GM04503 (cell line): ENCODE data around the gene KAT7.

ENCODE experiments used
- DNase-seq: peaks from one replicate; pipeline ENCODE4 v3.0.0-alpha.2; 2012; ENCODE audit warnings: low read depth

Gene KAT7

DNA sequence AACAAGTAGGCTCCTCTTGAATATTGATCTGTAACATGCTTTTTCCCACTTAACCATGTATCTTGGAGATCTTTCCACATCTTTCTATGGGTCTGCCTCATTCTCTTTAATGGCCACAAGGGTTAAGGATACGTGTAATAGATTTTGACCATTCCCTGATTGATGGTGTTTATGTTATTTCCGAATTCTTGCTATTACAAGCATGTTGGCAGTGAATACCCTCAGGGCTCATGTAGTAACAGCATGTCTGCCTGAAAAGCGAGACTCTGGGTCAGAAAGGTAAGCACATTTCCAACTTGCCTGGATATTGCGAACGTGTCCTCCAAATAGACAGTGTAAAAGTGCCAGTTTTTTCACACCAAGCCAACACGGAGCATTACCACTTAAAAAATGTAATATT lies 54.4 kb downstream of the KAT7 start:
- DNase-seq, result no peak

DNA sequence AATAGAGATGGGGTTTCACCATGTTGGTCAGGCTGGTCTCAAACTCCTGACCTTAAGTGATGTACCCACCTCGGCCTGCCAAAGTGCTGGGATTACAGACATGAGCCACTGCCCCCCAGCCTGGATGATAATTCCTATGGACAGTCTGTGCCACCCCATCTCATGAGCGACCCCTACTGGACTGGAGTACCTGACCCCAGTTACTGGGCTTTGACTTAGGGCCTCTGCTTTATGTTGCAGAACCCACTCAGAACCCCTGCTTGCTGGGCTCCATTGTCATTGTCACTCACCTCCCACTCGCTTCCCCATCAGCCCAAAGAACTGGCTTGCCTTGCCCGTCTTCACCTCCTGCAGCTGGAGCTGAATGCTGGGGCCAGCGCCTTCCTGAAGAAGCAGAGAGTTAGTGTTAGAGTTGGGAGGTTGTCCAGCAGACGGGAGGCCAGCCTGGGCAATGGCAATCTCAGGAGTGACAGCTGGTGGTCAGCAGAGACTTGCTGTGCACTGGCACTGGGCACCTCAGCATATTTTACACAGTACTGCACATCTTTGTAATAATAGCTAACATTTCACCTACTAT lies 55.4 kb downstream of the KAT7 start:
- no peak for DNase-seq

DNA sequence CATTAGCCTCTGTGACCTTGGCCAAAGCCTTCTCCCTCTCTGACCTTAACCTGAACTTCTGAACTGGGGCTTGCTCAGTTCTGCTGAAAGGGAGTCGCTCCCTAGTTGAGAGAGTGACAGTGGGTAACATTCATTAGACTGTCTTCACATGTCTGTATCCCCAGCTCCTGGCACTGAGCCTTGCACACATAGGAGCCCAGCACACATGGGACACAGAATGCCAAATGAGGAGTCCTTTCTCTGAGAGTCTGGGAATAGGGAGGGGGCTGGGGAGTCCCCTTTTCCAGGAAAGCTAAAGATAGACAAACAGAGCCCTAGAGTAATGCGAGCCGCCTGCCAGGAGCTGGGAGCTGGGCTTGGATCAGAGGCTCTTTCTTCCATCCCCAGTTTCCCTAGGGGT lies 56.8 kb downstream of the KAT7 start:
- DNase-seq, result no peak

DNA sequence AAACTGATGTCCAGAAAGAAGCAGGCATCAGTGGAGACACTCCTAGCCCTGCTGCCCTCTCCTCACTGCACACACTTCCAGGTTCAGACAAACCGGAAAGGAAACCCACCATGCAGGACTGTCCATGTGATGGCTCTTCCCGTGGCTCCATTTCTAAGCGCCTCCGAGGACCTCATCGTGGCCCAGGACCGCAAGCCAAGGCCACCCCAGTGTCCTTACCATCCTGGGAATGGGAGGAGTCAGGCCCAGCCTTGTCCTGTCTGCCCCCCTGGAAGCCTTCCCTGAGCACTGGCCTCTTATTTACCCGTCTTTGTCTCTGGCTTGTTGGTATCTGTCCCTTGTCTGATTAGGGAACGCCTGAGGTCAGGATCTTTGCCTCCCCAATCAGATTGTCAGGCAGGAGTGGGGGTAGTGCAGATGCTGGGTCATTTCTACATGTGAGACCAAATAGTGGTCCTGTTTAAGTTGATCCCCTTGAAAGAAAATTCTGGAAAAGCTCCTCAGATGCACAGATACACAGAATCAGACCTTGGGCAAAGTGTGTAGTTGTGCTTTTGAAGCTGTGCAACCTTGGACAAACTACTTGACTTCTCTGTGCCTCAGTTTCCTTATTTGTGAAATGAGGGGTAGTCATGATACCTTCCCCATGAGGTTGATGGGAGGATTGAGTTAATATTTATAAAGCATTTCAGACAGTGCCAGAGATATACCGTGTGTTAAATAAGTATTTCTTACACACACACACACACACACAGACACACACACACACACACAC lies 58.6 kb downstream of the KAT7 start:
- DNase-seq, result no peak

DNA sequence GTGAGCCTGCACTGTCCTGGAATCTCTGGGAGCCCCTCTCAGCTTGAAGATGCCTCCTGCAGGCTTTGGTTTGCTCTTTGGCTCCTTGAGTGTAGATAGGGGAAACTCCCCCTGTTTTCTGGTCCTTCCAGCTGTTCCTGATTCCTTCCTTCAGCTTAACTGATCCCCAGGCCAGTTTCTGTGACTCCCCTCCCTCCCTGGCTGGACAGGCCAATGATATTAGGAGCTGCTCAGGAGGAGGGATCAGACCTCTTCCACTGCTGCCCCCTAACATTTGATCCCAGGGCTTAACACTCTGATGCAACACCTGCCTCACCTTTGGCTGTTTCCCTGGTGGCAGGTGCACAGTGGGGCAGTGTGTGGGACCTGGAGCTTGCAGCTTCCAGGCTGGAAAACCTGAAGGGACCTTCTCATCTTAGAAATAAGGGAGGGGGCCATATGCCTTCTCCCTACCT lies 59.6 kb downstream of the KAT7 start, which contains the start of gene TAC4:
Gene TAC4 (minus strand): TSS at position 51 of the 455 bp plus-strand sequence. CDS start 52 bp downstream, outside the sequence.
- no peak for DNase-seq

DNA sequence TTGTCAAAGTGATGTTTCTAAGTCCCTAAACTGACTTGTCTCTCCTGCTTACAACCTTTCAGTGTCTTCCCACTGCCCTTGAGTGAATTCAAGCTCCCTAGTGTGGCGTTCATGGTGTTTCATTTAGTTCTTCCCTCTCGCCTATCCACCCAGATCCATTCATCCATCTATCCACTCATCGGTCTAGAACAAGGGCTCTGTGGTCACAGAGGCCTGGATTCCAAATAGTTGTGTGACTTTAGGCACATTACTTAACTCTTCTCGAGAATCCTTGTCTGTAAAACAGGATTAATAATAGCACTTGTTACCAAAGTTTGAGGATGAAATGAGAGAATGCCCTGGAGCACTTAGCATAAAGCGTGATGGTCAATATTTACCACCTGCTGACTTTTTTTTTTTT lies 60.3 kb downstream of the KAT7 start:
- no peak for DNase-seq

DNA sequence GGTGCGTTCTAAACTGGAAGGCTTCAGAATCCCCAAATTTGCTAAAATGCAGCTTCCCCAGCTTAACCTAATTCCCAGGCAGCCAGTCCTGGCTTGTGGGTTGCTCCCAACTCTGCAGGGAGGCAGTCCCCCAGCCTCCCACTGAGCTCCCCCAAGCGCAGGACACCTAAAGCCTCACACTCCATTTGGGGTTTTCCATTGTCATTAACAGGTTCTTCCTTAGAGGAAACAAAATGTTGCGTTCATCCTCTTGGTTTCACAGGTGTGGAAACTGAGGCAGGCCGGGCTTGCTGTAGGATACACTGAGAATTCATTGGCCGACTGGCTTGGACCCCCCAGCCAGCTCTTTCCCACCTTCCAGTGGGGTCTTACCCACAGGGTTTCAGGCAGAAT lies 61.7 kb downstream of the KAT7 start:
- DNase-seq, result no peak

DNA sequence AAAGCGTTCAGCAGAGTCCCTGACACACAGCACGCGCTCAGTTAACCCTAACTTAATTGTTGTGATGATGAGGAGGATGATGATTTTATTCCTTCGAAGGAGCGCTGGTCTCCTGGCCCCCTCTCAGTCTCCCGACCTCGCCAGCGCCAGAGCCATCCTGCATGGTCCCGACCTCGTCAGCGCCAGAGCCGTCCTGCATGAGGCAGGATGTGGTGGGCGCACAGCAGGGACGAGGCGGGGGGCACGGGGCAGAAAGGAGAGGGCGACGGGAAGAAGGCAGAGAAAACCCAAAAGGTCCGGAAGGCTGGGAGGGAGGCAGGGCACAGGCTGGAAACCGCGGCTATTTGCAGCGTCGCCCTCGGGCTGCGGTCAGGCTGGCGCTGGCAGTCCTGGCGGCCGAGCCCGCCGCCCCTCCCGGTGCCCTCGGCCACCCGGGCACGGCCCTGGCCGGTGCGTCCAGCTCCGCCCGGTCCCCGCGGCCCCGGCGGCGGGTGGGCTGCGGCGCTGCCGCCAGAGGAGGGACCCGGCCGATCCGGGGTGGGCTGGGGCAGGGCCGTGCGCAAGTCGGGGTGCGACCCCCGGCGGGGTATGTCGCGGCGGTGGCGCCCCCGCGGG lies 62.4 kb downstream of the KAT7 start:
- DNase-seq, result no peak

DNA sequence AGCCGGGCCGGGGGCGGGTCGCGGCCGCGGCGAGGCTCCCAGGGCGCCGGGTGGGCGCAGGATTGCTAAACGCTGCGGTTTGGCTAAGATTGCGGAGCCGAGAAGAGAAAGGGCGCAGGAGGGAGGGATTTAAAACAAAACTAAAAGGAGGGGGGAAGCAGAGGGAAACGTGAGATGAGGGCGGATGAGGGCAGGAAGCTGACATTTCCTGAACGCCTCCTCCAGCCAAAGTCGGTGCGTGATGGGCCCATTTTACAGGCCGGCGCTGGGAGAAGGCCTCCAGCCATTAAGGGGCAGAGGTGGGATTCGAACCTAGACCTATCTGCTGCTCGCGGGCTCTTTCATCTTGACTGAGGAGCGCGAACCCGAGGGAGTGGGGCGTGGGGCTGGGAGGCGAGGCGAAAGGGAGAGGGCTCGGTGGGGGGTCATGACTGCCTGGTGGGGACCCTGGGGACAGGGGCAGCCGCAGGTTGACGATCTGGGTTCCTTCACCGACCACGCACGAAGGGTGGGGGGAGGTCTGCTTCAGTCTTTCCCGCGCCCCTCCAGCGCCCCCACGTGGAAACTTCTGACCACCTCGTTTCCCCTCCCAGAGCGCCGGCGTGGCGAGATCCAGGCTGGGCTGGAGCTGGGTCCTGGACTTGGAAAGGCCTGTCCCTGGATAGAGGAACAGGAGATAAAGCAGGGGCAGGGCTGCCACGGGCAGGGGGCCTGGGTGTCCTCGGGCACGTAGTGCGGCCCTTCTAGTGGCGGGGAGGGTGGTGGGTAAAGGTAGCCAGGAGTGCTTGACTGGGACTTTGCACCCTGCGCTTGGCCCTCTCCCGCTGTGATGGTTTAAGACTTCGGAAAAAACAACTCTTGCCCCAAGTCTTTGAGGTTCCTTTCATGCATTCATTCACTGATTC lies 63.2 kb downstream of the KAT7 start:
- DNase-seq, result no peak

DNA sequence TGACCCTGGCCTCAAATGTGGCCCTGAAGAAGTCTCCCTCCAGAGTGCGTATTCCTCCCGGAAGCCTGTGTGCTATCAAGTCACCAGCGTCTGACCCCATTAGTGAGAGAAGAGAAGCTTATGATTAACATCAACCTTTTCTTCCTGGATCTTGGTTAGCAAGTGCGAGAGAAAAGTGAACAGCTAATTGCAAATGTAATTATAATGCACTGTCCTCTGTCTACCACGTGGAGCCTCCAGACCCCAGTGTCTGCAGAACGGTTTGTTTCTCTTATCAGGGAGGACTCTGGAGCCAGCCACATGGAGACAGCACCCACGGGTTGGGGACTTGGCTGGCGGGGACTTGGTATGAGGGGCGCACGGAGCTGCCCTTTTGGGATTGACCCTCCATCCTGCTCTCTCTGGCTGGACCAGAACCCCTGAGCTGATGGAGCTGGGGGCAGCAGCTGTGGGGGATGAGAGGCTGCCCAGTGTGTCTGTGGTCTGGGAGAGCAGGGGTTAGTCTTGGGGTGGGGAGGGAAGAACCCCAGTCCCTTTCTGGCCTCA lies 65.1 kb downstream of the KAT7 start:
- no peak for DNase-seq

DNA sequence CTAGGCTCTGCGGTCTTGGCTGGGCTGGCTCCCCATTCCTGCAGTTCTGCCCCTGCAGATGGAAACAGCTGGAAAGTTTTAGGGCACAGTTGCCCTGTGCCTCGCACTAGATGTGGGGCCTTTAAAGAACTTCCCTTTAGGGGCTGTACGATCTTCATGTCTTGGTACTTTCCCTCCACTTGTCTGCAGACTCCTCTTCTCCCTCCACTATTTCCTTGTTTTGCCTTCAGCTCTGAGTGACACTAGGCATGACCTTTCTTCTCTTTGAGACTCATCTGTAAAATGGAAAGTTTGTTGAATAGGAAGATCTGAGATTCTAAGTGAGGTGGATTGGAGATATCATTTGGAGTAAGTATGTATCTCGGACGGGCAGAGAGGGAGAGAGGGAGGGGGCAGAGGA lies 65.6 kb downstream of the KAT7 start:
- no peak for DNase-seq

DNA sequence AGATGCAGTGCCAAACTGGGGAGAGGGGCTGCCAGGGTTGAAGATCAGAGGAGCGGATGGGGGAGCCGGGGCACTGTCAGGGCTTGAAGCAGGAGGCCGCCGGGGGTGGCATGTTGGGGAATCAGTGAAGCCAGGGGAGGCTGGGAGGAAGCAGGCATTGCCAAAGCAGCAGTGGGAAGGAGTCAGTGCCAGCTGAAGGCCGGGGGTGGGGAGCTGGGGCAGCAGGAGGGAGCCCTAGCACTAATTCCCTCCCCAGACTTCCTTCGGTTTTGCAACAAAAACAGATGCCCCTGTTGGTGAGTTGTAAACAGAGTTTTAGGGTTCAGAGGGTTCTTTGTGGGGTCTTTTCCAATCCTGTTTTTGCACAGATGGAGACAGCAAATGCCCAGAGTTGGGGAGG lies 70.3 kb downstream of the KAT7 start:
- DNase-seq, result no peak

DNA sequence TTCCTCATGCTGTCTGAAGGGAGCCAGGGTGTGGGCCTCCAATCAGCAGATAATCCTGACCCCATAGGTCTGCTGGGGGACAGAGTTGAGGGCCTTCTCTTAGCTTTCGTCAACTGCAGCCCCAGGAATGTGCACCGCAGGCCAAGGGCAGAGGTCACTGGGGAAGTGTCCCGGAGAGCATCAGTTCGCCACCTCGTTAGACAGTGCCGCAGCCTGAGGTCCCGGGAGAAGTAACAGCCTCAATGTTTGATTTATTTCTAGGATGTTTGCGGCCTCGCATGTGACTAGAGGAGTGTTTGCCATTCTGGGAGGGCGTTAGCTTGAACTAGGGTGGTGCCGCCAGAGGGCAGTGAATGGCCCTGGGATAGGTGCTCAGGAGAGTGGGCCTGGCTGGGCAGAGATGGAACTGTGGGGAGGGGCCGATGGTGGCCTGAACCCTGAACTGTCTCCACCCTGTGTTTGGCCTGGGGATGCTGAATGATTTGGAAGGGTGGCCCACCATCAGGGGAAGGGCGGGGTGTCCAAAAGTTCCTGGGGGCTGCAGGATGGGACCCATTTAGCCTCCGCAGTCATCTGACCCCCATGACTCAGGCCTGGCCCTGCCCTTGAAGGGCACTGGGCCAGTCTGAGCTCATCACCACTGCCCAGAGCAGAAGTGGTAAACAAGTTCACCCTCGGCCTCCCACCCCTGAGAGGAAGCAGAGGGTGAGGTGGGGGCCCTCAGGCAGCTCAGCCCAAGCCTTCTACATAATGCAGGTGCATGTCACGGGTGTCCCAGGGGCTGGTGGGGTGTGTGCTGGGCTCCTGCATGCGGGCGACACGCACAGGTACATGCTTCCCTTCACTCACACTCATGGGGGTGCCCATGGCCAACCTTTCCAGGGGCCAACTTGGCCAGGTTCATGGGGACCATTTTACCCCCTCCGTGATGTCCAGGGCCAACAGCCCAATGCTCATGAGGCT lies 71.8 kb downstream of the KAT7 start:
- no peak for DNase-seq

DNA sequence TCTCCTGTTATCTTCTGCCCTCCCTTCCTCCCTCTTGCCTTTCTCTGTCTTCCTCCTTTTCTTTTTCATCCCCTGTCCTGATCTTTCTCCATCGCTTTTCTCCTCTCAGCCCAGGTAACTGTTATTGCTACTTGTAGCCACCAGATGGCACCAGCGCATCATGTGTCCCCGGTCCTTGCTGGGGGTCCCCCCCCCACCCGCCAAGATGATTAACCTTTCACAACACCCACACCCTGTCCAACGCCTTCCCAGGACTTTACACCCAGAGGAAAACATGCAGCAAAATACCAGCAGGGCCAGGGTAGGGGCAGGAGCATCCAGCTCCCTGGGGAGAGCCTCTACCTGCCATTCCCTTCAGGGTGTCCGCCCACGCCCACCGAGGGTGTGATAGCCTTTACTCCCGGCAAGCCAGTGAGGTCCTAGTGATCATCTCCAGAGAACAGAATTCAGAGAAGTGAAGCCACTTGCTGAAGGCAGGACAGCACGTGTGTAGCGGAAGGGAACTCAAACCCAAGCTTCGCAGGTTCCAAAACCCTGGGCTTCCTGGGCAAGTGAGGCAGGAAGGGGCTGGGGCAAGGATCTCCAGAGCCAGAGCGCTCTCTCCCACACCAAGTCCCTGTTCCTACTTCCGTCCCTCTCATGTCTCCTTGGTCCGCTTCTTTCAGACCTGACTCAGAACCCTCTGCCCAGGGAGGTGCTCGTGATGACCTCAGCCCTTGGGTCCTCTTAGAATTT lies 72.8 kb downstream of the KAT7 start:
- DNase-seq, result no peak

DNA sequence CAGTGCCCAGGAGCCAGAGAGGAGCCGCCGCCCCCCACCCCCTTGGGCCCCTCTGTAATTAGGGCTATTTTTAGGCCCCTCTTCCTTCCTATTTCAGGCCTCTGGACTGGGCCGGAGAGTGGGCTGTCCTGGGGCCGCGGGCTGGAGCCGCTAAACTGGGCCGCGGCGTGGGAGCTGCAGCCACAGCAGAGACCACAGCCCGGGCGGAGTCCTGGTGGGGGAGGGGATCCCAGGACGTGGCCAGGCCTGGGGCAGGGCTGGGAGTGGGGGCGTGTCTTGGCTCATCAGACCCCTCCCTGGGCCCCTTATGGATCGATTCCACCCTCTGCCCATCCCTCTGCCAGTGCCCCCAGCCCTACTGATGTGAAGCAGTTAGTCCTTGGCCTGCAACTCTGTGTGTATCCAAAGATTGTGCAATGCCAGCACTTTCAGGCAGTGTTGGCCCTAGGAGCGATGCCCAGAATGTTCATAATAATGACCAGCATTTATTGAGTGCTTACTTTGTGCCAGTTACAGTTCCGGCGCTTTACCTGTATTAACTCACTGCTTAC lies 74.4 kb downstream of the KAT7 start:
- no peak for DNase-seq

DNA sequence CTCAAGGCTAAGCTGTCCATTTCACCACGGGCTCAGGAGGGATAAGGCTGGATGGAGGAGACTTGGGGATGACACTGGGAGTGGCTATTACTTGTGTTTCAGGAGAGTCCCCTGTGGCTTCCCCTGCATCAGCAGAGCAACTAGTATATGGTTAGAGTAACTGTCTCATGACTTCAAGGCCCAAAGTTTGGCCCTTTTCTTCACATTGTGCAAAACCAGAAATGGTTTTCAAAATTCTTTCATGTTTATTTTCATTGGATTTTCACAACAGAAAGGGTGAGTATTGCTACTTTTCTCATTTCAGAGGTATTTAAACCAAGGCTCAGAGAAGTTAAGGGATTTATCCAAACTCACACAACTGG lies 77.5 kb downstream of the KAT7 start:
- DNase-seq, result no peak

DNA sequence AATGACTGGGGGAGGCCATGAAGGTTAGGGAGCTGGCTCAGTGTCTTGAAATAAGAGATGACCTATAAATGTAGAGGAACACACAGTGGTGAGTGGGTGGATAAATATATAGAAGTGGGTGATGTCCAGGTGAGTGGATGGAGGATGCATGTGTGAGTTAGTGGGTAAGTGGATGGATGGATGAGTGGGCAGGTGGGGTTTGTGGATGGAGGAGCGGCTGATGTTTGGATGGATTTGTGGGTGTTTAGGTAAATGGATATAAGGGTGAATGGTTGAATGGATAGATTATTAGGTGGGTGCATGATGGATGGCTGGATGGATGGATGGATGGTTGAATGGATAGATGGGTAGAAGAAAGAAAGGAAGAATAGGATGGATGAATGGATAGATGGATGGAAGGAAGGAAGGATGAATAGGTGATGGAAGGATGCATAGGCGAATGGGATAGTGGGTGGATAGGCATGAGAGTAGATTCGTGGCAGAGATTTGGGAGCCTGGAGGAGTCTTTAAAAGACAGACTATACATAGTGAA lies 78.5 kb downstream of the KAT7 start:
- DNase-seq, result no peak

DNA sequence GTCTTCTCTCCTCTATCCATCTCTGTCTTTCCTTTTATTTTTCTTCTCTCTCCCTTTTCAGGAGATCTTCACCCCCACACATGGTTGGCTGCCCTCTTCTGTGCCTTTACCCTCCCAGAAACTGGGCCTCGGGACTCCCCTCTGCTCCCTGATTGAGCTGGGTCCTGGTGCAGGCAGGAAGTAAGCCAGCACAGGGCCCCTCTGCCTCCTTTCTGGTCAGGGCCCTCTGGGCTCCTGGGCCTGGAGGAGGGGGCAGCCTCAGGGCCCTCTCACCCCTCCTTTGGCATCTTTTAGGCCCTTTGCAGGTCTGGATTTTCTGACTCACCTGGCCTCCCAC lies 80.5 kb downstream of the KAT7 start:
- DNase-seq, result no peak

DNA sequence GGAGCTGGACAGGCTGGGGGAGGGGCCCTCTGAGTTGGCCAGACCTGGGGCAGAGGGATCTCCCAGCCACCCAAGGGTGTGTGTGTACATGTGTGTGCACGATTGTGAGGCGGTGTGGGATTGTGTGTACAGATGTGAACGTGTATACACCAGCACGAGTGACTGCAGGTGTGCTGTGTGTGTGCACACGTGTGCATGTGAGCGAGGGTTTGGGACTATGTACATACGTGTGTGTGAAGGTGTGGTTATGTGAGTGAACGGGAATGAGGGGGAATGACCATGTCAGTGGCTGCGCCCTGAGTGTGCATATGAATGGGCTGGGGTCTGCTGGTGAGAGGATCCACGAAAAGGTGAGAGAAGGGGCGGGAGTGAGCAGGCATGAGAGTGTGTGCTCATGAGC lies 81.8 kb downstream of the KAT7 start:
- DNase-seq, result no peak

DNA sequence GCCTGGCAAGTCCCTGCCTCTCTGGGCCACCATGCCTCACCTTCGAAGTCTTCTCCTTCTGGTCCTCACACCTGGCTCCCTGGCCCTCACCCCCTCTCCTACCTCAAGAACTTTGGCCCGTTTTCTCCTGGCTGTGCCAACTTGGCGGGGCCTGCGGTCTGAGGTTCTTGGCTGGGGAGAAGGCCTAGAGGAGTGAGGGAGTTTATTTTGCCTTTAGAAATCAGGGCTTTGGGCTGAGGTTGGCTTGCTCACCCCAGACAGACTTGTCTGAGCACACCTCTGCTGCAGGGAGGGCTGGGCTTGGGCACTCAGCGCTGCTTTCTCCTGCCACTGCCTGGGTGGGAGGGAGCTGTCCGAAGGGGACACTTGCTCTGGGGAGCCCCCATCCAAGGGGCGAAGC lies 82.7 kb downstream of the KAT7 start:
- no peak for DNase-seq
